HG02852 (cell line): ENCODE results near the gene HS3ST3B1.
A peak's percentile ranks its signal among the peaks of the same experiment; 100 is the strongest.

Experiments
- ATAC-seq: cut with Tn5 transposase; IDR thresholded peaks from one replicate; pipeline ENCODE4 v1.9.1; 2021; ENCODE audit warnings: mild to moderate bottlenecking, moderate library complexity; ENCODE audit not compliant: unreplicated experiment

The HS3ST3B1 gene

DNA sequence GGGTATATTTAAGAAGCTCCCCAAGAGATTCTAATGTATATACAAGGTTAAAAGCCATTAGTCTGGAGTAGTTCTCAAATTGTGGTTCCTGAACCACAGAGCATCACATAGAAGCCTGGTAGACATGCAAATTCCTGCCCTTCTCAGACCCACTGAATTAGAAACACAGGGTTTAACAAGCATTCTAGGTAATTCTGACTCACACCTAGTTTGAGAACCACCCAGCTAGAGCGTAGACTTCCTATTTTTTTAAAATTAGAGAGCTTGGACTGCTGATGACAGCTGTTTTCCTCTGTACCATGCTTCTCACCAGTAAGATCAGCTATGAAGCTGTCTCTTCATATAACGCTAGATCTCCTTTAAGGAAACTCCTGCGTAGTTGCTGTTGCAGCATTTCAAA lies 50.6 kb downstream of the HS3ST3B1 start:
- ATAC-seq: peak; percentile 87

DNA sequence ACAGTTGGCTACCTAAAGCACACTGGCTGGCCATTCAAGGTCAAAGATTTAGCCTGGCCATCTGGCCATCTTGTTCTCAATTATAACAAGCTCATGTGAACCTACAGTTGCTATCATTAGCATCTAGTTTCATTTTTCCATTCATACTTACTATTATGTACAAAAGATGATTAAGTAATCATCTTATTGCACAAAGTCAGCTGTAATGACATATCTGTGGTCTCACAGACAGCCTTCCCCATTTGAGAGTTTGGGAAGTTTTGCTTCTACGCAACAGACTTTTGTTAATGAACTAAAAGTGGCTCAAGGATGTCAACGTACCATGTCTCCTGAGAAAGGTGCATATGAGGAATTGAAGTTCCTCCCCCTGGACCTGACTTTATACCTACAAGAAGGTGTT lies 51.3 kb downstream of the HS3ST3B1 start:
- no peak for ATAC-seq

DNA sequence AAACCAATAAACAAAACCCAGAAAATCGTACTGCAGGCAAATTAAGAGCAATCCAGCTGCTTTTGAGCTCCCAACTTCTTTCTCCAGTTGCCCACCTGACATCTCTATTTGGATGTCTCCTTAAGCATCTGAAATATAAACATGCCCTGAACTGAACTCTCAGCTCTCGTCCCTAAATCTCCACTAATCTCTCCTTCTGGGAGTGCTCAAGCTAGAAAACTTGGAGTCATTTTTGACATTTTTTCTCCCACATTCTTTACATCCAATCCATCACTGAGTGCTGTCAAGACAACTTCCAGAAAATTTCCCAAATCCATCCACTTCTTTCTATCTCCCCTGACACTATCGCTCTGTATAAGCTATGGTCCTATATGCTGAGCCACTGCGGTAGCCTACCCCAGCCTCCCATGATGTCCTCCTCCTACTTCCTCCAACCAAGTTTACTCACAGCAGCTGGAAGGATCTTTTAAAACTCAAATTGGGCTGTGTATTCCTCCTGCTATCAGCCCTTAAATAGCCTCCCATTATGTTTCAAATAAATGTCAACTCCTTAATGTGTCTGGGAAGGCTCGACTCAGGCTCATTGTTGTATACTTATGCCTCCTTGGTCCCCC lies 53.1 kb downstream of the HS3ST3B1 start:
- no peak for ATAC-seq

DNA sequence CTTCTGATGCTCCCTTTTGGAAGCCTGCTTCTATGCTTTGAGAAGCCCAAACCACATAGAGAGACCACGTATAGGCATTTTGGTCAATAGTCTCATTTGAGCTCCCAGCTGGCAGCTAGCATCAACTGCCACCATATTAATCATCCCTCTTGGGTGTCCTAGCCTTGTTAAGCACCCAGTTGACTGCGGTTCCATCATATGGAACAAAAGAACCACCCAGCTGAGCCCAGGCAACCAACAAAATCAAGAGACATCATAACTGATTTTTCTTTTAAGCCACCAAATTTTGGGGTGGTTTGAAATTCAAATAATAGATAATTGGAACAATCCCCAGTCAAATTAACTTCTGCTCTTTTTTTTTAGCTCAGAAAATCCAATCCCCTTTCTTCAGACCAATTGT lies 53.9 kb downstream of the HS3ST3B1 start:
- no peak for ATAC-seq

DNA sequence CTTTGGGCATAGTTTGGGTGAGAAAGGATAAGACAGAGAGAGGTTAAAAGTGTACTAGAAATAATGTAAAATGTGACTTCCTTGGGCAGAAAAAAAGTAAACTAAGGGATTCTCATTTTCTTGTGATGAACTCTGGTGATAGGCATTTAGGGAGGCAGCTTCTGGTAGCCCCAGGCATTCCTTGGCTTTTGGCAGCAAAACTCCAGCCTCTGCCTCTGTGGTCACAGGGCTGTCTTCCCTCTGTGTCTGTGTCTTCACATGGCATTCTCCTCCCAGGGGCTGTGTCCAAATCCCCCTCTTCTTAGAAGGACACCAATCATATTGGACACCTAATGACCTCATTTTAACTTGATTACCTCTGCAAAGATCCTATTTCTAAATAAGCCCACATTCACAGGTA lies 54.7 kb downstream of the HS3ST3B1 start:
- ATAC-seq: no peak

DNA sequence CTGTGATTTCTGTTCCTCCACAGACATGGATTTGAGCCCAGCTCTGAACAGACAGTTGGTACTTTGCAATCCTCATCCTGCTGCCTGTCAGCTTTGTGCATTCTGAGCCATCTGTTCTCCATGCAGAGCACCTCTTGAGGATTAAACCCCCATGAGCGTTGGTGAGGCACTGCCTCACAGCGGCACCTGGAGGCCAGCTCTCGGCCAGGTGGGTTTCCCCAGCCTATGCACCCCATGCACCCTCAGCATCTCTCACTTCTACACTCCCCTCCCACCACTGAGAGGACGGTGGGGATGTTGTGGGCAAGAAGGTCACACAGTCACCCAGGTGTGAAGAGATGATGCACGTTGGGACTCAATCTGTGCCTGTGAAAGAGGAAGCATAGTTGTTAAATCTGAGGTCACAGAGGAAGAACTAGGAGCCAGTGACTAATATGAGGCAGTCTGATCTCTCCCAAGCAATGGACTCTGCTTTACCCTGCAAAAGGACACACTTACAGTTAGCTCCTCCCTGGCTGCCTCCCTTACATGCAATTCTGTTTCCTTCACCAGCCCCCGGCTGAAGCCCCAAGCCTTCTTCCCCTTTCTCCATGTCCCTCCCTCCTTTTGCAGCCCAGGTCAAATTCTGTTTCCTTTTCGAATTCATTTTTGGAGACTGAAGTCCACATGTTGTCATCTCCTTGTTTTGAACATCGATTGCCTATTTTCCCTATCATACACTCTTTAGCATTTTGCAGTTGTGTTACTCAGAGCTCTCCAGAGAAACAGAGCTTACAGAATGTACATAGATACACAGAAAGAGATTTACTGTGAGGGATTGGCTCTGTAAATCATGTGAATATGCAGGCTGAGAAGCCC lies 58.5 kb downstream of the HS3ST3B1 start:
- ATAC-seq: peak; percentile 99

DNA sequence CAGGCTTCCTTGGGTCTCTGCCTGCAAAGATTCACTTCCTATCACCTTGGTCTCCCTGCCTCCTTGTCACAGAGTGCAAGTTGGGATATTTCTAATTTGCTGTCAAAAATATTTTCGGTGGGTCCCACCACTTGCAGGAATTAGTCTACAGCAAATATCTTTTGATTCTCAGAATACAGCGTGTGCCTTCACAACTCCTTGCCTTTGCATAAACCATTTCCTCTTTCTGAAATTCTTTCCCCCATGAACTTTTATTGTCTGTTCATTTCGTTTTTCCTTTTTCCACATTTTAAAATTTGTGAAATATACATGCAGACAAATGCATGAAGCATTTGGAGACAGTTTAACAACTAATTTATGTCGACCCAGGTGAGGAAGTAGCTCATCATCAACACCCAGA lies 60.0 kb downstream of the HS3ST3B1 start:
- no peak for ATAC-seq

DNA sequence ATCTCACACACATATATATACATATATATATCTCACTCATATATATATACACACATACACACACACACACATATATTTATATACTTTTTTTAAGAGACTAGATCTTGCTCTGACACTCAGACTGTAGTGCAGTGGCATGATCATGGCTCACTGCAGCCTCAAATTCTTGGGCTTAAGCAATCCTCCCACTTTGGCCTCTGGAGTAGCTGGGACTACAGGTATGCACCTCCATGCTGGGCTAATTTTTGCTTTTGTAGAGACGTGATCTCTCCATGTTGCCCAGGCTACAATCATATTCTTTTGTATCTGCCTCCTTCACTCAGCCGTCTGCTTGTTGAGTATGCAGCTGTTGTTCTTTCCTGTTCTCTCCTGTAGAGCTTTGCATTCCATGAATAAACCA lies 60.6 kb downstream of the HS3ST3B1 start:
- no peak for ATAC-seq

DNA sequence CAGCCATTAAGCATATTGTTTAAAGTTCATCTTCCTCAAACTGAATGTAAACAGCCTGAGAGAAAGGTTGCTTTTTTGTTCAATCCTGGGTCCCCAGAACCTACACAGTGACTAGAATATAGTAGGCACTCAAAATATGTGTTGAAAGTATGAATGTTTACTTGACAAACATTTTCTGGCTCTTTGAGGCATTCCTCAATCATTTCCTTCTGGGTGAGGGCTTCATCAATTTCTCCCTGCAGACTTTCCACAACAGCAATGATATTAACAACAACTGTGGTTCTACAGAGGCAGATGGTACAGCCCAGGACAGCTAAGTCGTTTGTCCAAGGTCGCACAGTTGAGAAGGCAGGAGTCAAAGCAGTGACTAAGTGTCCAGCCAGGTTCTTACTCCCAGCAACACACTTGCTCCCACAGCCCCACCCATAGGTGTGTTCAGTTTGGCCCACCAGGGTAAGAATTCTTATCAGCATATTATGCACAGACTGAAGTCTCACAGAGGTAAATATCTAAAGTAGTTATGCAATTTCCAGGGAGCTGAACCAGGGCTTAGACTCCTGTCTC lies 61.1 kb downstream of the HS3ST3B1 start:
- no peak for ATAC-seq

DNA sequence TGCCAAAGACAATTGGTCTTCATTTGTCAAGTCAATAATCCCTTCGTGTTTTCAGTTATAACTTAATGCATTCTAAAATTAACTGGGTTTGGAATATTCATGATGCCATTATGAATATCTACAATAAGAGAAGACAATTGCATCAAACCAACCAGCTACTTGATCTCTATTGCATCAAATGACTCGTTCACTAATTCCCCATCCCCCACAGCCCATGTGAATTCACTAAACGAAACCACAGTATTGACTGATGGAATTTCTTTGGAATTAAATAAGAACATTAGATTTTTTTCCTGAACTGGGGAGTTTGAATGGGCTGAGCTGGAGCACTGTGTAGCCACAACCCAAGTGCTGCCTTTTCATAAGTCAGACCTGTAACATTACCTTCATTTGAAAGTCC lies 65.3 kb downstream of the HS3ST3B1 start:
- no peak for ATAC-seq

DNA sequence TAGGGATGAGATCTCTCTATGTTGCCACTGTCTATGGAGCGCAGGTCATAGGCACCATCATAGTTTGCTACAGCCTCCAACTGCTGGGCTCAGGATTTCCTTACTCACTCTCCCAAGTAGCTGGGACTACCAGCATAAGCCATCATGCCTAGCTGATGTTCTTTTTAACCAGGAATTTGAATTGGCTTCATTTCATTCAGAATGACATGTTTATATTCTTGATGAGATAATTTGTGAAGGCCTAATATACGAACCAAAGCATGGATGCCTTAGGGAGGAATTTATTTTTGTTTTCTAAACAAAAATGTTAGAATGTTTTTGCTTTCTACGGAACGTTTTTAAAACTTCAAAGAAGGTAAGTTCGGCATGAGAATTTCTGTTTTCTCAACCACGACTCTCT lies 71.6 kb downstream of the HS3ST3B1 start:
- no peak for ATAC-seq

DNA sequence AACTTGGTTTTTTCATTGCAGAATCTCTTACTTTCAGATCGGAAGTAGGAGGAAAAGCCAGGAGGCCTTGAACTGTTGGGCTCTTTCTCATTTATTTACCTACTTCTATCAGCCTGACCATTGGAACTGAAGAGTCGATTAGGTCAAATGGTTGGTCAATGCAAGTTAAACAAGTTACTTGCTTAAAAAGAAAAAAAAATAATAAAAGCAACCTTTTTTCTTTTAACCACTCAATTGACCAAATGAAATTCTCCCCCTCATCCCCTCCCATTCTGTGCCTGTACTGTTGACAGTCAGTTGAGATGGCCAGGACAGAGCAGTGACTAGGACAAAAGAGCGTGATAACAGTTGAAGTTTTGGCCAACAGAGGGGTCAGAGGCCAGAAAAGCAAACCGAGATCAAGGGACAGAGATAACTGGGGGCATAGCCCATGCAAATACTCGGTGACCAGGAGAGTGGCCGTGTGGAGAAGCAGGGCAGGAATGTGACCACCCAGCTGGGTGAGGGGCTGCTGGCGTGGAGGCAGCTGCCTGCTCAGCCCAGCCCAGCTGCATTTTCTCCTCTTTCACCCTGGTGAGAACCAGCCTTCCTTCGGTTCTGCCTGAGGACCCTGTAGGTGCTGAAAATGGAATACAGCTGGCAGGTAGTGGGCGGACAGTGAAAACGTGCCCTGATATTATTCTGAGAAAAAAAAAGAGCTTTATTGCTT lies 72.2 kb downstream of the HS3ST3B1 start:
- no peak for ATAC-seq

DNA sequence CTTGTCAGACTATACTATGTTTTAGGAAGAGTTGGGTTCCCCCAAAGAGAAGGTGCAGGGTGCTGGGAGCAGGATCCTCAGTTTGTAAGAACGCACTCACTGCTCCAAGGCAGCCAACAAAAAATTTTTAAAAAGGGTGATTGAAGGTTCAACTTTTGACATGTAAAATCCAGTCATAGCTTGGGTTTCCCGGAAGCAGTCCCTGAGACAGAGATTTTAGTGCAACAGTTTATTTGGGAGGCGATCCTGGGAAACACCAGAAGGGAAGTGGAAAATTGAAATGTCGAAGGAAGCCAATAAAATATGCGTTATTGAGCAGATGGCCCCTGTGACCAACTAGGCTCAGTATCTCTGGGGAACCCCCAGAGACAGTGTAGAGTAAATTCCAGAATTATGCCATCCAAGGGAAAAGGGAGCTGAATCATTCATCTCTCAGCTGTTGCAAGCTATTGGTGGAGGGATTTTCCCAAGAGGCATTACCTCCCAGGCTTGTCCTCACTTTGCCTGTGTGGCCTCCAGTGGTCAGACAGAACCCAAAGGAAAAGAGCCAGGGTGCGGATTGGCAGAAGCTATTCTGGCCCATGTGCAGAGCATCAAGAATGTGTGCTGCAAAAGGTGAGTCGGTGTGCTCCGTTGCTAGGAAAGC lies 72.9 kb downstream of the HS3ST3B1 start:
- ATAC-seq: no peak

DNA sequence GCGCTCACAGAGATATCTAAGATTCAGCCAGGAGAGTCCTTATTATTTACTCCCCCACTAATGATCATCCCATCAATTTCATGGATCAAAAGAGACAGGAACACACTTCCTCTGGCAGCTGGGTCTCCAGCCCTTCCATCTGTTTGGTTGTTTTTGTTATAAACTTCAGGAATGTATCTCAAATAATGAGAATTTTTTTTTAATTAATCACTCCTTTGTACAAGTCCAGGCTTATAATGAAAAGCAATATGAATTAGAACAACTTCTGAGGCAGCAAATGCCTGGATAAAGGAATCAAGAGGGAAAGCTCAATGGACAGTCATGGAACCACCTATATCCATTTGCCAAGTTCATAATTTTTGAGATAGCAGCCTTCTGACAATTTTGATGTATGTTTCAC lies 73.4 kb downstream of the HS3ST3B1 start:
- no peak for ATAC-seq

DNA sequence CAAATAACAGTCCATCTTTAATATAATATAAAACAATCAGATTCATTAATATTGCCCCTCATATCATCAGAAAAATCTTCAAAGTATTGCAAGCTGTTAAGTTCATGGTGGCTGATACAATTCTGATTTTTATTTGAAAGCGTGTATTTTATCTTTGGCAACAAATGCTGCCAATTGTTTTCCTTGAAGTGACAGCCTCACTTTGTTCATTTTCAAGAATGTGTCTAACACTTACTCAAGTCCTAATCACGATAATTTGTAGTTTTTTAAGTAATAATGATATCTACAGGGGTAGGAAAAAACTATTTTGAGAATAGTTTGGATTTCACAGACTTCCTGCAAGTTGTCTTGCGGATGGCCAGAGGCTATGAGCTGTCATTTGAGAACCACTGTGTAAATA lies 75.8 kb downstream of the HS3ST3B1 start:
- ATAC-seq: no peak

DNA sequence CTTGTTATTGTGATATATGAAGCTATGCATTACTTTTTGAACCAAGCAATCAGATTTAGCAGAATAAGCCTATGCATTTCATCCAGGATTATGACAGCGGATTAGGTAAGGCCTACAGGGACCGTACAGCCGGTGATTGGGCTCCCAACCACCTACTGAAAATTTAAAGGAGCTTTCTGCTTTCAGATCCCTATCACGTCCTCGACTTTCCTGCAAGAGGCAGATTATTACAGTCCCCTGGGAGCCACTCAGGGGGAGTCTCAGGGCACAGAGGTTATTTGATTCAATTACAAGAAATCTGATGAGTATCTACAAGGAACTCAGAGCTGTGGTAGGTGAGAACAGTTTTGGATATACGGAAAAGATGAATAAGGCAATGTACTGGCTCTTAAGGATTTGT lies 80.7 kb downstream of the HS3ST3B1 start:
- ATAC-seq: no peak

DNA sequence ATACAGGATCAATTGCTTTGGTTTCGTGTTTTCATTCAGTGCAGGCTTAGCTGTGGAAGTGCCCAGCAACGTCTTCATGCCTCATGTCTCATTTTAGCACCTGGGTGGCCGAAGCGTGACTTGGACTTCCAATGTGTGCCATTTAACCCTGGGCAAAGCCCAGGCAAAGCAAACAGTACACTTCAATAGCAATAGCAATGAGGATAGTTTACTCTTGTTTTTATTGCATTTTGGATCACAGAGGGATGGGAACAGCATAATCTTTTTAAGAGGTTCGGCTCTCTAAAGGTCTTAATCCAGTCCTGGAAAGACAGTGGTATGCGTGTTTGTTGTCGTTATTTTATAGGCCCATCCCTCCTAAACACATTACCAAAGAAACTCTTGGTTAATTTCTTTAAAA lies 86.2 kb downstream of the HS3ST3B1 start:
- ATAC-seq: no peak

DNA sequence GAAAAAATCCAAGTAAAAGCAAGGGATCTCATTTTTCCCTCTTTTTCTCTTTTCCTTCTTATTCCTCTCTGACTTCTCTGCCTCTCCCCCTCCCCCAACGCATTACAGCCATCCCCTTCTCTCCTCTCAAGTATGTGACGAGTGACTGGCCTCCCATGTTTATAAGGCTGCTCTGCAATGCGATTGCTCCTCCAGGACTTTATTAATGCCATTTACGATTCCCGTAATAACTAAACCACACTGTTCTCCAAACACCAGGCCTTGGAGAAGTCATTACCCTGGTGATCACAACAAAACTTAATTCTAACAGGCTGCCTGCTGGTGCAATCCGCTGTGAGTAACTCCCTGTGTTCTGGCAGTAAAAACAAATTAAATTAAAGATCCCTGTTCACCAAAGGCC lies 88.8 kb downstream of the HS3ST3B1 start:
- no peak for ATAC-seq

DNA sequence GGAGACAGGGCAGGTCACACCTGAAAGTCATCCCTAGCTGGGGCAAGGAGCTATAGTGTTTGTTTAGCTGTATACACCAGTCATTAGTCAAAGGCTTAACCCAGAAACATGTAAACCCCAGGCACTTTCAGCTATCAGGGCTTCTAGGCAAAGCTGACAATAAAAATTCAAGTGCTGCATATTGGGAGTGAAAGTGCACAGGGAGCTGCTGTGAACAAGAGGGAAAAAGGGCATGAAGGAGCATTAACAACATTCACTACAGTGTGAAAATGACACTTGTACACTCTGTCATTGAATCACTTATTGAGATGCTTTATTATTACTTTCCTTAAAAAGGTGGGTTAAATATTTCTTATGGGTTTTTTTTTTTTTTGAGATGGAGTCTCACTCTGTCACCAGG lies 92.8 kb downstream of the HS3ST3B1 start:
- no peak for ATAC-seq

DNA sequence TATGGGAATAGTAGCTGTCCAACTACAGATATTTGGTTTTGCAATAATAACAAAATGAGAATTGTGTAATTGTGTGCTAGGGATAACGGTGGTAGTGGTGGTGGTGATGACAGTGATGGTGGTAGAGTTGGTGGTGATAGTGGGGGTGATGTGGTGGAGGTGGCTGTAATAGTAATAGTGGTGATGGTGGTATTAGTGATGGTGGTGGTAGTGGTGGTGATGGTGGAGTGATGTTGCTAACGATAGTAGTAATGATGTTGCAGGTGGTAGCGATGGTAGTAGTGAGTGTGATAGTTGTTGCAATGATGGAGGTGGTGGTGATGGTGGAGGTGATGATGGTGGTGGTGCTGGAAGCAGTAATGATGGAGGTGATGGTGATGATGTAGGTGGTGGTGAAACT lies 94.4 kb downstream of the HS3ST3B1 start:
- ATAC-seq: no peak

DNA sequence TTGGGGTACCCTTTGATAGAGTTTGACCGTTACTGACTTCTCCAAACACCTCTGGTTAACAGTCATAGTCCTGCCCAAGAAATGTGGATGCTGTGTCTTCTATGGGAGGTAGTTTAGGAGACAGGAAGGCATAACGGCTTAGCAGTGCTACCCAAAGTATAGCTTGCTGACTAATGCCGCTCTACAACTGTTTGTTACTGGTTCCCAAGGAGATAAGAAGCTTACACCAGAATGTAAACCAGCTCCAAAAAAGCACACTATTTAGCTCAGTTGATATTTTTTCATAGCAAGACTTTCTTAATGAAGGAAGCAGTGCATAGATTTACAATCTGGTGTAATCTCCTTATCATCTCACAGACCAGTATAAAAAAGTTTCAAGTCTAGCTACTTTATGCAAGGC lies 95.7 kb downstream of the HS3ST3B1 start:
- no peak for ATAC-seq
